GM21390 (cell line): Measurements from ENCODE around the gene EHHADH.

Experiments used
- ATAC-seq: cut with Tn5 transposase; IDR thresholded peaks from one replicate; pipeline ENCODE4 v1.9.1; 2021; ENCODE audit not compliant: unreplicated experiment

EHHADH gene

DNA sequence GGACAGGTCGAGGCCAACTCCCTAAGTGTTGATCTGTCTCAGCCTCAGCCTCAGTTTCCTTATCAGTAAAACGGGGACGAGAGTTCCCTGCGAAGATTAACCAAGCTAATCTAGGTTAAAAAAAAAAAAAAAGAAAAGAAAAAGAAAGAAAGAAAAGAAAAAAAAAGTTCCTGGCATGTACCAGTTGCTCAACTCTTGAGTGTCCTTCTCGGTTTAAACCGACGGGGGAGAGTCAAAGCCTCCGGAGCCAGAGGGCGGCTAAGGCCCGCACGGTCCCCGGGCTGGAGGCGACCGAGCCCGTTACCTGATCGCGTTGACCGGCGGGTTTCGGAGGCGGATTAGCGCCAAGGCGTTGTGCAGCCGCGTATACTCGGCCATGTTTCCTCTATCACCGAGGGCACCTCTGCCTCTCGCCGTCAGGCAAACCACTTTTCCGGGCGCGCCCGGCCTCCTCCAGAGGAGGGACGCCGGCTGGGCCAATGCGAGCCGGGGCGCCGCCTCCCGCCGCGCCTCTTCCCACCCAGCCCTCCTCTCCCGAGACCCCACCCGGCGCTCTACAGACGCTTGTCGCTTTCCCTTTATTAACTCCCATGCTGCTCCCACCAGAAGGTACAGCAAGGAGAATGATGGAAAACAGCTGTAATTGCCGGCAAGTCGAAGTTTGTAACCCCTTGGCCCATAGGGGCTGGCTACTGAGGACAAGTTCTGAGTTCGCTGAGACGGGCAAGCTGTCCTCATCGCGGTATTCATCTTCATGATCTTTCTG is at the start of gene EHHADH:
TSS of gene EHHADH (minus strand) at position 405 of the 766 bp plus-strand sequence. CDS start at position 378, 27 bp downstream.
- ATAC-seq = peak; percentile 78

- peak; percentile 89 for ATAC-seq
Measured at GRCh38 chr3:185299918-185300426, 46.1 kb upstream of the EHHADH start.

DNA sequence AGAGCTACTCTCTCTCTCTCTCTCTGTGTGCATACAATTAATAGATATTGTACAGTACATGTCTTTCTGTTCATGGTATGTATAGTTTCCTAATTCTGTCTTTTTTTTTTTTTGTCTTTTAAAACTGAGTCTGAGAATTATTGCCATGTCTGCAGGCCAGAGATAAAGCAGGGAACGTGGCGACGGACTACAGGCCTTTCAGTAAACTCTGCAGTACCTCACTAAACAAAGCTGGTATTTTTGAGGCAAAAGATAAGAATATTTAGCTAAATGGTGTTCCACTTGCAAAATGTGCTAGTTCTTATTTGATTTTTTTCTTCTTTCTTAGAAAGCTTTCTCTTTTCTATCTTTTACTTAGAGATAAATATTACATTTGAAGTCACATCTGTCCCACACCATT is 44.0 kb upstream of the EHHADH start:
- ATAC-seq = no peak

- no peak for ATAC-seq
Measured at GRCh38 chr3:185292238-185292637, 38.4 kb upstream of the EHHADH start.

DNA sequence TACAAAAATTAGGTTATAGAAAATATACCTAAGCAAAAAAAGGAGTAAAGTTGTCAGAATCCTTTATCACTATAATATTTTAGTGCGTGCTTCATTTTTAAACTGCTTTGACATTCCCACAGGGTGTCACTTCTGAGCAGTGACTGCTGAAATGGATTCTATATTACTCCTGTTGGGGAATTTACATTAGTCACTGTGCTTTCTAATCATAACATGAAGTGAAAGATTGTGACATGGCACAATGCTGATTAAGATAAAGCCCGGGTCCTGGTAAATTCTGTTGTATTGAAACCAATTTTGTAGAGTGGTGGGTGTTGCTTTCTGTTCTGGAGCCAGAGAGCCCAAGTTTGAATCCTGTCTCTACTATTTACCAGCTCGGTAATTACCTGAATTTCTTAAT is 36.4 kb upstream of the EHHADH start:
- no peak for ATAC-seq

- ATAC-seq = no peak
Measured at GRCh38 chr3:185283374-185283935, 29.6 kb upstream of the EHHADH start.

DNA sequence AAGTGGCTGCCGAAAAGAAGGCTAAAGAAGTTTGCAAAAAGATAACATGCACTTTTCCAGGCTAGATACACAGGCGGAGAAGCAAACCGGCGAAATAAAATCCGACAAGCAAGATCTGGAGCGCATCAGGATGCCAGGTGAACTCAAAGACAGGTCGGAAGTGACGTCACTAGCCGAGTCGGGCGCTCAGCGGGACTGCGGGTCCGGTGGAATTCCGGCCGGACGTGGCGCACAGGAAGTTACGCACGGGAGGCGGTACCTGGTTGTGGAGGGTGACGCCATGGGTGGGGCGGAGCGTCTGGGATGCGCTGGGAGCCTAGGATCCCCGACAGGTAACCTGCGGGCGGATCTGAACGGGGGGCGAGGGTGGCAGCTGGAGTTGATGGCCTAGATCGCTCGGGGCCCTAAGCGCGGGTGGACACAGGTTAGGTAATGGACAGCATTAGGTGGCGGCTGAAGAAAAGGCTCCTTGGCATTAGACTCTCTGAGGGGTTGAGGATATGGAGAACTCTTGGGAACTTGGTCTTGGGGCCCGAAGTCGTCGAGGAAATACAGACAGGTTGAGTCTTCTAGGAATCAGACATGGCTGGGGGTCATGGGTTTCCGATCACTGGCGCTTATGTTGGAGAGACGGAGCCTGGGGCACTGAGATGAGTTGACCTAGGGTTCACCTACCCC is 29.0 kb upstream of the EHHADH start:
- ATAC-seq = peak; percentile 98

GRCh38 chr3:185280572-185281365 is 26.9 kb upstream of the EHHADH start:
- no peak for ATAC-seq

- ATAC-seq = no peak
Measured at GRCh38 chr3:185279587-185280138, 25.8 kb upstream of the EHHADH start.

- no peak for ATAC-seq
Measured at GRCh38 chr3:185276415-185276814, 22.6 kb upstream of the EHHADH start.

DNA sequence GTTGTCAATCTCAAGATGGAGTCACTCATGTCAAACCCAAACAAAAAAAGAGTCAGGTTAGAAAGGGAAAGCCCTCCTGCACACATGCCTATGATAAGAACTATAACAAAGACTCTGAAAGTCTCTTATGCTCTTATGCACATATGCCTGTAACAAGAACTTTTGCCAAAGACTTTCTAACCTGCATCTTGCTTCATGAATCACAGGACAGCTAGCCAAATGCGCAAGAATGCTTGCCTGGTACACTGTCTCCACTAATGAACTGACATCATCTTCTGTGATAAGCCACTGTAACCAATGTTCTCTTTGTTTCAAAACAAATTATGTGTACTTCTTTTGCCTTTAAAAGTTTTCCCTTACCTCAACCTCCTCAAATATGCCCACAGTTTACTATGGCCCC is 18.2 kb upstream of the EHHADH start:
- no peak for ATAC-seq

- no peak for ATAC-seq
Measured at GRCh38 chr3:185270956-185271332, 17.1 kb upstream of the EHHADH start.

GRCh38 chr3:185270262-185270955 is 16.6 kb upstream of the EHHADH start:
- no peak for ATAC-seq

- no peak for ATAC-seq
Measured at GRCh38 chr3:185268194-185268962, 14.5 kb upstream of the EHHADH start.

- no peak for ATAC-seq
Measured at GRCh38 chr3:185267193-185267592, 13.3 kb upstream of the EHHADH start.

DNA sequence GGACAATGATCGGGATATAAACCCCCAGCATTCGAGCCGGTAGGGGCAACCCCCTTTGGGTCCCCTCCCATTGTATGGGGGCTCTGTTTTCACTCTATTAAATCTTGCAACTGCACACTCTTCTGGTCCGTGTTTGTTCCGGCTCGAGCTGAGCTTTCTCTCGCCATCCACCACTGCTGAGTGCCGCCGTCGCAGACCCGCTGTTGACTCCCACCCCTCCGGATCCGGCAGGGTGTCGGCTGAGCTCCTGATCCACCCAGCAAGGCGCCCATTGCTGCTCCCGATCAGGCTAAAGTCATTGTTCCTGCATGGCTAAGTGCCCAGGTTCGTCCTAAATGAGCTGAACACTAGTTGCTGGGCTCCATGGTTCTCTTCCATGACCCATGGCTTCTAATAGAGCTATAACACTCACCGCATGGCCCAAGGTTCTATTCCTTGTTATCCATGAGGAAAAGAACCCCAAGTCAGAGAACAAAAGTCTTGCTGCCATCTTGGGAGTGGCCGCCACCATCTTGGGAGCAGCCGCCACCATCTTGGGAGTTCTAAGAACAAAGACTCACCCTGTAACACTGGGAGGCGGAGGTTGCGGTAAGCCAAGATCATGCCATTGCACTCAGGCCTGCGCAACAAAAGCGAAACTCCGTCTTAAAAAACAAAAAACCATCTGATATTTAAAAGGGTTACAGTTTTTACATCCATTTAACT is 11.2 kb upstream of the EHHADH start:
- no peak for ATAC-seq

DNA sequence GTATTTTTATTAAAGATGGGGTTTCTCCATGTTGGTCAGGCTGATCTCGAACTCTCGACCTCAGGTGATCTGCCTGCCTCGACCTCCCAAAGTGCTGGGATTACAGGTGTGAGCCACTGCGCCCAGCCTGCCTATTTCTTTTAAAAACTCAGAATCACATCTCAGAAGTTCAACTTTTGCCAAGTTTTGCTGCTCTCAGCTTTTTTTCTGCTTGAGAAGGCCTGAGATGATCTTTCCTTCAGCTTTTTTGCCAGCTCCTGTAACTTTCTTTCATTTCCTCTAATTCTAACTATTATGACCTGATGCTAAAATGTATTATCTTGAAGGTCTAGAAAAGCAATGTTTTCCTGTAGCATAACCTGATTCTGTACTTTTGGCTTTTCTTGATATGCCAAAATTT is 9.6 kb upstream of the EHHADH start:
- ATAC-seq = no peak

DNA sequence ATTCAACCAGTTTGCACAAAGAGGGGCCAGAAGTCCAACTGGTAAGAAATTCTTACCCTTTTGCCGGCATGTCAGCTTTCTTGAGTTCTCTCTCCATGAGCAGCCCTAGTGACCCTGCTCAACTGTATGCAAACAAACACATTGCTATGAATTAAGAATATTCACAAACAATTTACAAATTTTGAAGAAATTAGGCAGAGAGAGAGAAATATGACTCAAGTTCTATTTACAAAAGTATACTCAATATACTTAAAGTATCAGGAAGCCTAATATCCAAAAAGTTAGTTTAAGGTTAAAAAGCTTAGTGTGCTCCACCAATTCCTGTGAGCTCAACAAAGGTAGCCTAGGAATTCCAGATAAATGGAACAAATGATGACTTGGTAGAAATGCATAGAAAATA is 3.5 kb upstream of the EHHADH start:
- no peak for ATAC-seq

- ATAC-seq = no peak
Measured at GRCh38 chr3:185254799-185255198, 950 bp upstream of the EHHADH start.
